Liver (tissue), 3 donors: ENCODE data around the gene BTF3.

Experiments
- YY1 ChIP-seq: IDR thresholded peaks from 2 replicates; pipeline ENCODE4 v1.6.1; 2016; ENCODE audit warnings: antibody characterized with exemption, mild to moderate bottlenecking
- TF ChIP-seq, protein P1 (sequence below): IDR thresholded peaks from 2 replicates; pipeline ENCODE4 v1.6.1; 2016; ENCODE audit warnings: antibody characterized with exemption
- TF ChIP-seq, protein P2 (sequence below): IDR thresholded peaks from 2 replicates; pipeline ENCODE4 v1.6.1; 2016; ENCODE audit warnings: antibody characterized with exemption, mild to moderate bottlenecking
- TF ChIP-seq, protein P3 (sequence below): fragments of 150-350 bp; IDR thresholded peaks from 2 replicates; pipeline ENCODE4 v1.5.1; 2017; ENCODE audit warnings: improper control_type of control experiment, low read depth, low read length; ENCODE audit not compliant: missing input control
- donor health status: healthy.
- donor health status: healthy.

DNA sequence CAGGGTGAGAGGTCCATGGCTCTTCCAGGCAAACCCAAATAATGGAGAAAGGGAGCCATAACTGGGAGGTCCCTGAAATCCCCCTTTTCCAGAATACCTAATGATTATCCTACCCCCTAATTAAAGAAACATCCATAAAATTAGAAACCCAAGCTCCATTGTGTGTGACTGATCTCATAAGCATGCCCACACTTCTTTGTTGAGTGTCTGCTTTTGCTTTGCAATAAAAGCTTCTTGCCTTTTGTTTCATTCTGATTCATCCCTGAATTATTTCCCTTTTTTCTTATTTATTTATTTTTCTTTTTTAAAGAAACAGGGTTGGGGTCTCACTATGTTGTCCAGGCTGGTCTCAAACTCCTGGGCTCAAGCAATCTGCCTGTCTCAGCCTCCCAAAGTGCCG, 33.1 kb downstream of the BTF3 start:
- TF ChIP-seq, protein P1, sequence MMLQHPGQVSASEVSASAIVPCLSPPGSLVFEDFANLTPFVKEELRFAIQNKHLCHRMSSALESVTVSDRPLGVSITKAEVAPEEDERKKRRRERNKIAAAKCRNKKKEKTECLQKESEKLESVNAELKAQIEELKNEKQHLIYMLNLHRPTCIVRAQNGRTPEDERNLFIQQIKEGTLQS: no peak
- TF ChIP-seq, protein P2, sequence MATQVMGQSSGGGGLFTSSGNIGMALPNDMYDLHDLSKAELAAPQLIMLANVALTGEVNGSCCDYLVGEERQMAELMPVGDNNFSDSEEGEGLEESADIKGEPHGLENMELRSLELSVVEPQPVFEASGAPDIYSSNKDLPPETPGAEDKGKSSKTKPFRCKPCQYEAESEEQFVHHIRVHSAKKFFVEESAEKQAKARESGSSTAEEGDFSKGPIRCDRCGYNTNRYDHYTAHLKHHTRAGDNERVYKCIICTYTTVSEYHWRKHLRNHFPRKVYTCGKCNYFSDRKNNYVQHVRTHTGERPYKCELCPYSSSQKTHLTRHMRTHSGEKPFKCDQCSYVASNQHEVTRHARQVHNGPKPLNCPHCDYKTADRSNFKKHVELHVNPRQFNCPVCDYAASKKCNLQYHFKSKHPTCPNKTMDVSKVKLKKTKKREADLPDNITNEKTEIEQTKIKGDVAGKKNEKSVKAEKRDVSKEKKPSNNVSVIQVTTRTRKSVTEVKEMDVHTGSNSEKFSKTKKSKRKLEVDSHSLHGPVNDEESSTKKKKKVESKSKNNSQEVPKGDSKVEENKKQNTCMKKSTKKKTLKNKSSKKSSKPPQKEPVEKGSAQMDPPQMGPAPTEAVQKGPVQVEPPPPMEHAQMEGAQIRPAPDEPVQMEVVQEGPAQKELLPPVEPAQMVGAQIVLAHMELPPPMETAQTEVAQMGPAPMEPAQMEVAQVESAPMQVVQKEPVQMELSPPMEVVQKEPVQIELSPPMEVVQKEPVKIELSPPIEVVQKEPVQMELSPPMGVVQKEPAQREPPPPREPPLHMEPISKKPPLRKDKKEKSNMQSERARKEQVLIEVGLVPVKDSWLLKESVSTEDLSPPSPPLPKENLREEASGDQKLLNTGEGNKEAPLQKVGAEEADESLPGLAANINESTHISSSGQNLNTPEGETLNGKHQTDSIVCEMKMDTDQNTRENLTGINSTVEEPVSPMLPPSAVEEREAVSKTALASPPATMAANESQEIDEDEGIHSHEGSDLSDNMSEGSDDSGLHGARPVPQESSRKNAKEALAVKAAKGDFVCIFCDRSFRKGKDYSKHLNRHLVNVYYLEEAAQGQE: no peak
- TF ChIP-seq, protein P3, sequence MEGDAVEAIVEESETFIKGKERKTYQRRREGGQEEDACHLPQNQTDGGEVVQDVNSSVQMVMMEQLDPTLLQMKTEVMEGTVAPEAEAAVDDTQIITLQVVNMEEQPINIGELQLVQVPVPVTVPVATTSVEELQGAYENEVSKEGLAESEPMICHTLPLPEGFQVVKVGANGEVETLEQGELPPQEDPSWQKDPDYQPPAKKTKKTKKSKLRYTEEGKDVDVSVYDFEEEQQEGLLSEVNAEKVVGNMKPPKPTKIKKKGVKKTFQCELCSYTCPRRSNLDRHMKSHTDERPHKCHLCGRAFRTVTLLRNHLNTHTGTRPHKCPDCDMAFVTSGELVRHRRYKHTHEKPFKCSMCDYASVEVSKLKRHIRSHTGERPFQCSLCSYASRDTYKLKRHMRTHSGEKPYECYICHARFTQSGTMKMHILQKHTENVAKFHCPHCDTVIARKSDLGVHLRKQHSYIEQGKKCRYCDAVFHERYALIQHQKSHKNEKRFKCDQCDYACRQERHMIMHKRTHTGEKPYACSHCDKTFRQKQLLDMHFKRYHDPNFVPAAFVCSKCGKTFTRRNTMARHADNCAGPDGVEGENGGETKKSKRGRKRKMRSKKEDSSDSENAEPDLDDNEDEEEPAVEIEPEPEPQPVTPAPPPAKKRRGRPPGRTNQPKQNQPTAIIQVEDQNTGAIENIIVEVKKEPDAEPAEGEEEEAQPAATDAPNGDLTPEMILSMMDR: no peak
- no peak for TF ChIP-seq YY1
